HepG2 (cell line): ENCODE data around the gene EIF3B. TPM values are rescaled to one million over a fixed set of nuclear protein-coding genes. Genes with fewer than 3 reads are reported as not detected.

Experiments
- ATM ChIP-seq: fragments of 450-650 bp; IDR thresholded peaks from 2 replicates; pipeline ENCODE4 v1.7.1; 2017; ENCODE audit warnings: mild to moderate bottlenecking, borderline replicate concordance
- CENPX ChIP-seq: sonication (generic); formaldehyde crosslinking; IDR thresholded peaks from 2 replicates; pipeline ENCODE4 v1.9.0; 2021; ENCODE audit warnings: mild to moderate bottlenecking, missing genetic modification reagents, moderate library complexity
- CREBL2 ChIP-seq: sonication (generic); formaldehyde crosslinking; IDR thresholded peaks from 2 replicates; pipeline ENCODE4 v1.8.1; 2023; ENCODE audit warnings: missing genetic modification reagents, mild to moderate bottlenecking, borderline replicate concordance
- CREM ChIP-seq, 2 experiments: sonication (generic) in 1 of 2; formaldehyde crosslinking in 1 of 2; IDR thresholded peaks; 2 replicates each; pipeline versions ENCODE4 v1.4.0 to v1.6.1; 2016 to 2020; ENCODE audit warnings: antibody characterized with exemption in 1 of 2, mild to moderate bottlenecking in 1 of 2, missing genetic modification reagents in 1 of 2
- DMAP1 ChIP-seq: IDR thresholded peaks from 2 replicates; pipeline ENCODE4 v1.6.1; 2016
- FOXP4 ChIP-seq: sonication (generic); formaldehyde crosslinking; IDR thresholded peaks from 2 replicates; pipeline ENCODE4 v1.4.0; 2020; ENCODE audit warnings: missing genetic modification reagents
- HDAC2 ChIP-seq: sonication (generic); formaldehyde crosslinking; IDR thresholded peaks from 2 replicates; pipeline ENCODE4 v1.4.0; 2020; ENCODE audit warnings: missing genetic modification reagents
- HOXA7 ChIP-seq: sonication (generic); formaldehyde crosslinking; IDR thresholded peaks from 2 replicates; pipeline ENCODE4 v1.8.1; 2022; ENCODE audit warnings: mild to moderate bottlenecking, missing genetic modification reagents, moderate library complexity
- KDM3A ChIP-seq: IDR thresholded peaks from 2 replicates; pipeline ENCODE4 v1.6.1; 2018; ENCODE audit warnings: low read depth, missing compliant biosample characterization
- MAZ ChIP-seq, 2 experiments: sonication (generic) in 1 of 2; formaldehyde crosslinking in 1 of 2; IDR thresholded peaks; 2 replicates each; pipeline versions ENCODE4 v1.5.0 to v1.6.1; 2012 to 2020; ENCODE audit warnings: low read depth in 2 of 2, mild to moderate bottlenecking in 2 of 2, borderline replicate concordance in 1 of 2, improper control_type of control experiment in 1 of 2, low read length in 1 of 2, missing genetic modification reagents in 1 of 2, moderate library complexity in 1 of 2
- MXD3 ChIP-seq: IDR thresholded peaks from 2 replicates; pipeline ENCODE4 v1.6.1; 2016; ENCODE audit warnings: mild to moderate bottlenecking, missing biosample characterization, missing genetic modification reagents
- NFIC ChIP-seq: IDR thresholded peaks from 2 replicates; pipeline ENCODE4 v1.6.1; 2012; ENCODE audit warnings: mild to moderate bottlenecking, low read length, inconsistent platforms
- PHB2 ChIP-seq: fragments of 450-650 bp; IDR thresholded peaks from 2 replicates; pipeline ENCODE4 v1.6.1; 2018; ENCODE audit not compliant: partially characterized antibody
- RFX3 ChIP-seq: IDR thresholded peaks from 2 replicates; pipeline ENCODE4 v1.6.1; 2016; ENCODE audit warnings: missing biosample characterization, missing genetic modification reagents
- SALL2 ChIP-seq: sonication (generic); formaldehyde crosslinking; IDR thresholded peaks from 2 replicates; pipeline ENCODE4 v1.8.1; 2023; ENCODE audit warnings: mild to moderate bottlenecking, missing genetic modification reagents, inconsistent platforms
- SCMH1 ChIP-seq: sonication (generic); formaldehyde crosslinking; IDR thresholded peaks from 2 replicates; pipeline ENCODE4 v1.9.0; 2021; ENCODE audit warnings: missing genetic modification reagents, mild to moderate bottlenecking, borderline replicate concordance
- SIN3A ChIP-seq: IDR thresholded peaks from 2 replicates; pipeline ENCODE4 v1.6.1; 2011; ENCODE audit warnings: low read depth, mild to moderate bottlenecking, control low read depth, low read length, borderline replicate concordance
- SMARCC2 ChIP-seq: fragments of 450-650 bp; IDR thresholded peaks from 2 replicates; pipeline ENCODE4 v1.6.1; 2017; ENCODE audit warnings: antibody characterized with exemption, mild to moderate bottlenecking
- SOX6 ChIP-seq, 2 experiments: fragments of 450-650 bp in 1 of 2; sonication (generic) in 1 of 2; formaldehyde crosslinking in 1 of 2; IDR thresholded peaks; 2 replicates each; pipeline versions ENCODE4 v1.4.0 to v1.6.1; 2017 to 2020; ENCODE audit warnings: antibody characterized with exemption in 1 of 2, mild to moderate bottlenecking in 1 of 2, missing genetic modification reagents in 1 of 2
- TCF12 ChIP-seq, 2 experiments: fragments of 450-650 bp in 1 of 2; sonication (generic) in 1 of 2; formaldehyde crosslinking in 1 of 2; IDR thresholded peaks; 2 replicates each; pipeline versions ENCODE4 v1.6.1 to v1.8.0; 2017 to 2022; ENCODE audit warnings: antibody characterized with exemption in 1 of 2, mild to moderate bottlenecking in 1 of 2, missing genetic modification reagents in 1 of 2, moderate library complexity in 1 of 2
- ZBTB20 ChIP-seq: sonication (generic); formaldehyde crosslinking; IDR thresholded peaks from 2 replicates; pipeline ENCODE4 v1.8.1; 2023; ENCODE audit warnings: missing genetic modification reagents, low read depth, mild to moderate bottlenecking, borderline replicate concordance
- ZNF17 ChIP-seq: sonication (generic); formaldehyde crosslinking; IDR thresholded peaks from 2 replicates; pipeline ENCODE4 v1.5.0; 2020; ENCODE audit warnings: mild to moderate bottlenecking, missing genetic modification reagents
- ZNF225 ChIP-seq: sonication (generic); formaldehyde crosslinking; IDR thresholded peaks from 2 replicates; pipeline ENCODE4 v1.4.0; 2020; ENCODE audit warnings: mild to moderate bottlenecking, missing genetic modification reagents
- ZNF556 ChIP-seq: sonication (generic); formaldehyde crosslinking; IDR thresholded peaks from 2 replicates; pipeline ENCODE4 v1.4.0; 2020; ENCODE audit warnings: mild to moderate bottlenecking, missing genetic modification reagents, borderline replicate concordance
- ZNF567 ChIP-seq: sonication (generic); formaldehyde crosslinking; IDR thresholded peaks from 2 replicates; pipeline ENCODE4 v1.8.1; 2023; ENCODE audit warnings: mild to moderate bottlenecking, missing genetic modification reagents, borderline replicate concordance
- ZNF839 ChIP-seq: sonication (generic); formaldehyde crosslinking; IDR thresholded peaks from 2 replicates; pipeline ENCODE4 v1.4.0; 2020; ENCODE audit warnings: missing genetic modification reagents, mild to moderate bottlenecking, borderline replicate concordance
- ZNF883 ChIP-seq: sonication (generic); formaldehyde crosslinking; IDR thresholded peaks from 2 replicates; pipeline ENCODE4 v1.5.1; 2020; ENCODE audit warnings: mild to moderate bottlenecking, missing genetic modification reagents; ENCODE audit errors: not compliant biosample characterization
- polyA plus RNA-seq, 8 experiments: library from polyadenylated mRNA; depleted of rRNA in 3 of 8; stranded (reverse) in 7 of 8; unstranded in 1 of 8; fragments of >200 nt; fragmentation: Illumina TruSeq in 4 of 8; extraction: Trizol in 4 of 8; gene quantifications; 2 replicates each; pipeline versions ENCODE4 v1.2.1 to v1.2.3, GENCODE V29; 2011 to 2016; ENCODE audit warnings: low read depth in 4 of 8, missing spikeins in 1 of 8, mixed read lengths in 1 of 8; ENCODE audit not compliant: insufficient read depth in 1 of 8
- total RNA-seq, 5 experiments: library from RNA; depleted of rRNA; stranded (reverse); fragments of >200 nt; fragmentation: Illumina TruSeq; extraction: Trizol; gene quantifications; 2 replicates each; pipeline ENCODE4 v1.2.3, GENCODE V29; 2016; ENCODE audit warnings: low read depth in 1 of 5

The EIF3B gene
- total and polyA plus RNA-seq, 2 of the 13 experiments (the other 11 are each of a cell fraction or from before 2014, with no cell fraction given): 92.2 to 241 TPM

DNA sequence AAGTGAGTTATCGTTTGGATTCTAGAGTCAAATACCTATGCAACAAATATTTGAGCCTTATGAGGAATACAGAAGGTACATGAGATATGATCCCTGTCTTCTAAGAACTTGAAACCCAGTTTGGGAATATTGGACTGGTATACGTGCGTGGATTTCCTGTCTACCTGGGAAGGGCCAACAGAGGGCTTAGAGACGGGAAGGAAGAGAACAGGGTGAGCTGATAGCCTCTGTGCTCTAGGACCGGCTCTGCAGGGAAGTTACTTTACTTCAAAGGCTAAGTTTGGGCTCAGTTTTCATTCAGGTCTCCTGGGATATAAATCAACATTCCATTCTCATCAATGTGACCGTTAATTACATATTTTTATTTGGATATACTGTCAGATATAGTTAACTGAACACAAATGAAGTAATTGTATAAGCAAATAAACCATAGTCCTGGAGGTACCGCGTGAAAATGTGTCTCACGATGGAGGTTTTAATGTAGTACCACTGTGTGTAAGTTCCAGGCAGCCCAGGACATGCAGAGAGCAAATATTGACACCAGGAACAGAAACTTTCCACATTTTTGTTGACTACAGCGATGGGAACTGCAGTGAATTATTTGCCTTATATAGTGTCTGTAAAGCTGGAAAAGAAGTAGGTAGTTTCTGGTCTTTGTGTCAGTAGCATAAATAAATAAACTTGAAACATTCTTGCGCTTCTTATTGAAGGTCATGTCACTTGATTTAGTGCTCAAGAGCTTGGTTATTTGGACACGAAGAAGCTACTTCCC, 57.4 kb downstream of the EIF3B start (continued):
- no peak for TF ChIP-seq SOX6 (IDR thresholded peaks at IDR 0.05)
- peak; percentile 36; the same call in 1 of the 2 replicates for TF ChIP-seq SOX6 (CRISPR knock-in tag; IDR thresholded peaks at IDR 0.05)
- TF ChIP-seq SIN3A: no peak
- no peak for TF ChIP-seq NFIC
- TF ChIP-seq MAZ (IDR thresholded peaks at IDR 0.05; ENCODE audit: borderline replicate concordance, low read depth, low read length): no peak
- TF ChIP-seq MAZ (CRISPR knock-in tag; IDR thresholded peaks at IDR 0.05; ENCODE audit: low read depth): no peak
- no peak for TF ChIP-seq ZNF883
- TF ChIP-seq ZNF556 (CRISPR knock-in tag): 0 out of 2 replicates have a peak, but pooled peaks have one; percentile 42
- peak; percentile 58; the same call in 1 of the 2 replicates for TF ChIP-seq HDAC2 (CRISPR knock-in tag)
- TF ChIP-seq CENPX (CRISPR knock-in tag): no peak
- TF ChIP-seq SCMH1 (CRISPR knock-in tag): no peak
- peak; percentile 92; the same call in 1 of the 2 replicates for TF ChIP-seq ZBTB20
- no peak for TF ChIP-seq HOXA7 (CRISPR knock-in tag)
- no peak for TF ChIP-seq RFX3 (CRISPR knock-in tag)
- TF ChIP-seq DMAP1: no peak
- TF ChIP-seq MXD3 (CRISPR knock-in tag): no peak
- TF ChIP-seq ZNF225: no peak
- no peak for TF ChIP-seq ZNF567 (CRISPR knock-in tag)
- TF ChIP-seq FOXP4 (CRISPR knock-in tag): peak; percentile 68; the same call in 1 of the 2 replicates
- no peak for TF ChIP-seq KDM3A (CRISPR knock-in tag)
- TF ChIP-seq ZNF17 (CRISPR knock-in tag): no peak
- no peak for TF ChIP-seq CREBL2
- TF ChIP-seq SMARCC2: no peak
- TF ChIP-seq PHB2: no peak
- no peak for TF ChIP-seq TCF12 (IDR thresholded peaks at IDR 0.05)
- TF ChIP-seq TCF12 (CRISPR knock-in tag; IDR thresholded peaks at IDR 0.05): no peak
- no peak for TF ChIP-seq SALL2 (CRISPR knock-in tag)
- peak; percentile 46; the same call in 1 of the 2 replicates for TF ChIP-seq CREM (IDR thresholded peaks at IDR 0.05)
- TF ChIP-seq CREM (CRISPR knock-in tag; IDR thresholded peaks at IDR 0.05): no peak
- TF ChIP-seq ATM: no peak
- TF ChIP-seq ZNF839 (CRISPR knock-in tag): no peak
